ENCODE results near the gene SPOCK2. TPM values are rescaled to one million over a fixed set of nuclear protein-coding genes. Genes with fewer than 3 reads are reported as not detected.
"Not testable (repeated sequence)": the region's sequence is repeated elsewhere in the genome, so short reads cannot be mapped to it uniquely, and the experiment has no call there.

The SPOCK2 gene
- total RNA-seq, 1 donor: 0.36 TPM

DNA sequence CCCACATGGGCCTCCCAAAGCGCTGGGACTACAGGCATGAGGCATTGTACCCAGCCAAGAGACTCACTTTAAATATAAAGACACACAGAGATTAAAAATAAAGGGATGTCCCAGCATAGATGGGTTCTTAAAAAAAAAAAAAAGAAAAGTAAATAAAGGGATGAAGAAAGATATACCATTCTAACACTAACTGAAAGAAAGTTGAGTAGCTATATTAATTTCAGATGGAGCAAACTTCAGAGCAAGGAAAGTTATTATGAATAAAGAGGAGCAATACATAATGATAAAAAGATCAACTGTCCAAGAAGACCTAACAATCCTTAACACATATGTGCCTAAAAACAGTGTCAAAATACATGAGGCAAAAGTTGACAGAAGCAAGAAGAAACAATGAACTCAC is 33.0 kb upstream of the SPOCK2 start:
- TF ChIP-seq, protein P1, sequence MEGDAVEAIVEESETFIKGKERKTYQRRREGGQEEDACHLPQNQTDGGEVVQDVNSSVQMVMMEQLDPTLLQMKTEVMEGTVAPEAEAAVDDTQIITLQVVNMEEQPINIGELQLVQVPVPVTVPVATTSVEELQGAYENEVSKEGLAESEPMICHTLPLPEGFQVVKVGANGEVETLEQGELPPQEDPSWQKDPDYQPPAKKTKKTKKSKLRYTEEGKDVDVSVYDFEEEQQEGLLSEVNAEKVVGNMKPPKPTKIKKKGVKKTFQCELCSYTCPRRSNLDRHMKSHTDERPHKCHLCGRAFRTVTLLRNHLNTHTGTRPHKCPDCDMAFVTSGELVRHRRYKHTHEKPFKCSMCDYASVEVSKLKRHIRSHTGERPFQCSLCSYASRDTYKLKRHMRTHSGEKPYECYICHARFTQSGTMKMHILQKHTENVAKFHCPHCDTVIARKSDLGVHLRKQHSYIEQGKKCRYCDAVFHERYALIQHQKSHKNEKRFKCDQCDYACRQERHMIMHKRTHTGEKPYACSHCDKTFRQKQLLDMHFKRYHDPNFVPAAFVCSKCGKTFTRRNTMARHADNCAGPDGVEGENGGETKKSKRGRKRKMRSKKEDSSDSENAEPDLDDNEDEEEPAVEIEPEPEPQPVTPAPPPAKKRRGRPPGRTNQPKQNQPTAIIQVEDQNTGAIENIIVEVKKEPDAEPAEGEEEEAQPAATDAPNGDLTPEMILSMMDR (IDR thresholded peaks at IDR 0.05; ENCODE audit: insufficient read depth, low read length): no peak
- no peak for DNase-seq (ENCODE audit: low read depth)
- no peak overlapping the region for H3K4me3 ChIP-seq (ENCODE audit: low read depth, low read length)

DNA sequence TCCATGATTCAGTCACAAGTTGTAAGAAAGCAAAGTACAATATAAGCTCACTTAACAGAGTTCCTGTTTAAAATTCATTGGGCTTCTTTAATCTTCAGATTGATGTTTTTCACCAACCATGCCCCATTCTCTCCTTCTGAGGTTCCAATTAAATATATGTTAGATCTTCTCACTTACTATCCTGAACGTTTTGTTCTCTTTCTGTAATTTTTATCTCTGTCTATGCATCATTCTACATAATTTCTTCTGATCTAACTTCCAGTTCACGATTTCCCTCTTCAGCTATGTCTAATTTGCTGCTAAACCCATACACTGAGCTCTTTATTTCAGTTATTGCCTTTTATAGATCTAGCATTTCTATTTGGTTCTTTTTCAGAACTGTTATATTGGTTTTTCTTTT is 28.0 kb upstream of the SPOCK2 start:
- TF ChIP-seq, protein P1 (IDR thresholded peaks at IDR 0.05; ENCODE audit: insufficient read depth, low read length): no peak
- H3K4me3 ChIP-seq (ENCODE audit: low read depth, low read length): no peak overlapping the region
- no peak for DNase-seq (ENCODE audit: low read depth)

DNA sequence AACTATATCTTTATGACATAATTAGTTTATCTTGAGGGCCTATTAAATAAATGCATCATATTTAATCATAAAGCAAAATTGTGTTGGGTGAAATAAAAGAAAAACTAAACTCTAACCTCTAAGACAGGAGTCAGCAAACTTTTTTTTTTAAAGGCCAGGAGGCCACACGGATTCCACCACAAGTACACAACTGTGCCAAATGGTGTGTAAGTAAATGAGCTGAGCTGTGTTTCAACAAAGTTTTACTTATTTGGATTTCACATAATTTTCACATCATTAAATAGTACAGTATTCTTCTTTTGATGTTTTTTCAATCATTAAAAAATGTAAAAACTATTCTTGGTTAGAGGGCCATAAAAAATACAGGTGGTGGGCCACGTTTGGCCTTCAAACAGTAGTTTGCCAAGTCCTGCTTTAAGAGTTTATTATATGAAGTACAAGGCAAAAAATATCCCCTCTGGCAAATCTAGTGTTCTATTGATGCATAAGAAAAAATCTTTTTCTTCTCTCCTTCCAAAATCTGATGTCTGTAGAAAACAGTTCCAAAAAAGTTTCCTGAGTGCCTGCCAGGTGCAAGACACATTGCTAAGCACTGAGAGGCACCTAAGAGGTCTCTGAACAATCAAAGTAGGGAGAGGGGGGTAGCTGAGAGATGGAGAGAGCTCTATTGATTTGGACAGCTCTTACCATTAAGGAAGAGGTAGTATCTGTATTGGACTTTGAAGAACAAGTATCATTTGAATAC is 26.5 kb upstream of the SPOCK2 start:
- H3K4me3 ChIP-seq (ENCODE audit: low read depth, low read length): no peak overlapping the region
- DNase-seq (ENCODE audit: low read depth): no peak
- TF ChIP-seq, protein P1 (IDR thresholded peaks at IDR 0.05; ENCODE audit: insufficient read depth, low read length): no peak

DNA sequence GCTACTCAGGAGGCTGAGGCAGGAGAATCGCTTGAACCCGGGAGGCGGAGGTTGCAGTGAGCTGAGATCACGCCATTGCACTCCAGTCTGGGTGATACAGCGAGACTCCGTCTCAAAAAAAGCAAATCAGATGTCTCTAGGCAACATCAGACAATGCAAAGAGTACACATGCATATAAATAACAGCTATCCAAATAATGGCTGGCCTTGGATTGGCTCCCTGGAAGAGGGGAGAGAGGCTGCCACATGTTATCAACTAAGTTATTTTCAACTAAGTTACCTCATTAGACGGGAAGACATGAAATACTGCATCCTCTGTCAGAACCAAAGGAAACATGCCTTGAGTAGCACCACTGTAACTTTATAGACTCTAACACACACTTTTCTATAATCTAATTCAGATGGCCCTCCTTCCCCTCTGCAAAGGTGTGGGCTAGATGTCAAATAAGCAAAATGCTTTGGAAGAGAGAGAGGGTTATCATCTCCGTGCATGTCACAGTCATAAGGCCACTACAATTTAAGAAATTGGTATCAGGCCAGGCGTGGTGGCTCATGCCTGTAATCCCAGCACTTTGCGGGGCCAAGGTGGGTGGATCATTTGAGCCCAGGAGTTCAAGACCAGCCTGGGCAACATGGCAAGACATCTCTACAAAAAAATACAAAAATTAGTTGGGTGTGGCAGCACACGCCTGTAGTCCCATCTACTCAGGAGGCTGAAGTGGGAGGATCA is 22.5 kb upstream of the SPOCK2 start:
- TF ChIP-seq, protein P1 (IDR thresholded peaks at IDR 0.05; ENCODE audit: insufficient read depth, low read length): no peak
- no peak overlapping the region for H3K4me3 ChIP-seq (ENCODE audit: low read depth, low read length)
- no peak for DNase-seq (ENCODE audit: low read depth)

DNA sequence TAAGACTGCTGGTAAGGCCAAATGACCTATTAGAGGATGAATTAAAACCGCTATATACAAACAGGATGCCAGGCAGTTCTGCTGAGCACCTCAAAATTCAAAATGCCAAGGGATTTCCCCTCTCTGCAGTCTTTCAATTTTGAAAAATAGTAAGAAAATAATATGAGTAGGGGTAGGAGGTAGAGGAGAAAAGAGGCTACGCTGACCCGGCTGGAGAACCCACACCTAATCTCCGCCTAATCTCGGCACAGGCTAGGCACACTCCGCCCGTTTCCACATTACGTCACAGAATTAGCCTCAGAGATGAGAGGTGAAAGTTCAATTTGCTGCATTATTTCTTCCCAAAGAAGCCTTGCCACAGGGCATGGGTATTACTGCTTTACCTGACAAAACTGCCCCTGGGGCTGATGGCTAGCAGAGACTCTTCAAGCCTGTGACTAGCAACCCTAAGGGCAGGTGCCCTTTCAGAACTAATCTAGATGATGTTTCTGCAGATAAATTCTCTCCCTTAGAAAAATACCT is 21.3 kb upstream of the SPOCK2 start:
- TF ChIP-seq, protein P1 (IDR thresholded peaks at IDR 0.05; ENCODE audit: insufficient read depth, low read length): no peak
- DNase-seq (ENCODE audit: low read depth): no peak
- no peak overlapping the region for H3K4me3 ChIP-seq (ENCODE audit: low read depth, low read length)

DNA sequence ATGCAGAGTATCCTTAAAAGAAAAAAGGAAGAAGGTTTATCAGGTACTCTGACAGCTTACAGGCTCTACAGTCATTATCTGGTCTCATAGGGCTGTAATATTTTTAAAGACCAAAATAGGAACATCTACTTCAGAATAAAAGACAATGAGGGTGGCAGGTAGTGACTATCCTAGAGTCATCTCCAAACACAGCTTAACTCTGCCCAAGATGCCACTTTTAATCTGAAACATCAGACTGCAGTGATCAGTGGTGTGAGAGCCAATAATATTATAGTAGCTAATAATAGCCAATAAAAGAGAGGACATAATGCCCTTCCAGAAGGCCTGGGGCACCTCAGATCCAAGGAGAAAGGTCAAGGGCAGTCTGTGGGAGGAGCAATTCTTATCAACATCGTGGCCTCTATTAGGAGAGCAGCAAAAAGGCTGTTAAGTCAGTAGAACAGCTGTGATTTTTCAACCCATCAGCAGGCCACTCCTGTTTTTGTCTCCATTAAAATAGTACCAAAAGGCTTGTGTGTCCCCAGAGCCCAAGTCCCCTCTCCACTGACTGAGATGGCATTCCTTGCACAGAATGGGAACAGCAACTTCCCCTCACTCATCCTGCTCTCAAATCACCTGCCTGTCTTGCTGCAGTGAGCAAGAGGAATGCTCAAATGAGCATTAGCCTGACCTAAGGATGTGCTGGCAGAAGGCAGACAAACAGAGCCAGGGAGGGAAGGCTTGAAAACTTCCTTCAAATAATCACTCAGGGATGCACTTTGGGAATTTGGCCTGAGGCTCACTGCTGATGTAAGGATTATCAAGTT is 20.7 kb upstream of the SPOCK2 start:
- H3K4me3 ChIP-seq (ENCODE audit: low read depth, low read length): no peak overlapping the region
- TF ChIP-seq, protein P1 (IDR thresholded peaks at IDR 0.05; ENCODE audit: insufficient read depth, low read length): no peak
- DNase-seq (ENCODE audit: low read depth): peak; percentile 33

DNA sequence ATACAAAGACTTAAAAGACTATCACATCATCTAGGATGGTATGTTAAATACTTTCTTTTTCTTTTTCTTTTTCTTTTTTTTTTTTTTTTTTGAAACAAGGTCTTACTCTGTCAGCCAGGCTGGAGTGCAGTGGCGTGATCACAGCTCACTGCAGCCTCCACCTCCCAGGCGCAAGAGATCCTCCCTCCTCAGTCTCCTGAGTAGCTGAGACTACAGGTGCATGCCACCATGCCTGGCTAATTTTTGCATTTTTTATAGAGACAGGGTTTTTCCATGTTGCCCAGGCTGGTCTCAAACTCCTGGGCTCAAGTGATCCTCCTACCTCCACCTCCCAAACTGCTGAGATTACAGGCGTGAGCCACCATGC is 19.6 kb upstream of the SPOCK2 start:
- H3K4me3 ChIP-seq (ENCODE audit: low read depth, low read length); DNase-seq (ENCODE audit: low read depth): not testable (repeated sequence)
